SHP77 treated with DMSO at 0.1 percent for 48 hours (cell line): ENCODE measurements around the gene APRT.
"Not testable (repeated sequence)": the region's sequence is repeated elsewhere in the genome, so short reads cannot be mapped to it uniquely, and the experiment has no call there.

ENCODE experiments used
- DNase-seq: peaks from one replicate; lab custom pipeline; 2025; lab: John Stamatoyannopoulos, UW

Gene APRT

DNA sequence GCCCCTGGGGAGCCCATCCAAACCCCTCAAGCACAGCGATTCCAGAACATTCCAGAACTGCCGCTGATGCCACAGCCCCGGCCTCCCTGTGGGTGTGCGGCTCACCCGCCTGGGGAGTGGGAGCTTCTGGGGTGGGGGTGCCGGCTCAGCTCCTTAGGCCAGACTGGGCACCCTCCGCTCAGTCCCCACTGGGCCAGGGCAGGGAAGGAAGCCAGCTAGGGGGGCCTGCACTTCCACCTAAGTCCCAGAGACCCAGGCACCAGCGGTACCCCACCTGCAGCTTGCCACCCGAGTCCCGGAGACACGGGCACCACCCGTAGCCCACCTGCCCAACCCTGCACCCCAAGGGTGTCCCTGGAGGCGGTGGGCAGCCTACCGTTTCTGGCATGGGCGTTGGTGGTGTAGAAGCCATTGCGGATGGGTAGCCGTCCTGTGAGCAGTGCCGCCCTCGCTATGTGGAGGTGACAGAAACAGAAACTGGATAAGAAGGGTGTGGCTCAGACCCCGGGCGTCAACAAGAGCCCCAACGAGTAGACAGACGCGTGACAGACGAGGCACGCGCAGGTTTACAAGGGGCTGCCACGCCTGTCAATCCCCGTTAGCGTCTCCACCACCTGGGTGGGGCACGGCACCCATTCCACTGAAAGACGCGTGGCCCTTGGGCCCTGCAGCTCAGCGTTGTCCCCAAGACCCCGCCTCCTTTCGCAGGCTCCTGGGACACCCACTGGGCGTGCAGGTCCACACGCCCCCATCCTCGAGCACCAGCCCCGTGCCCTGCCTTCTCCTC, 30.0 kb upstream of the APRT start:
- no peak for DNase-seq

DNA sequence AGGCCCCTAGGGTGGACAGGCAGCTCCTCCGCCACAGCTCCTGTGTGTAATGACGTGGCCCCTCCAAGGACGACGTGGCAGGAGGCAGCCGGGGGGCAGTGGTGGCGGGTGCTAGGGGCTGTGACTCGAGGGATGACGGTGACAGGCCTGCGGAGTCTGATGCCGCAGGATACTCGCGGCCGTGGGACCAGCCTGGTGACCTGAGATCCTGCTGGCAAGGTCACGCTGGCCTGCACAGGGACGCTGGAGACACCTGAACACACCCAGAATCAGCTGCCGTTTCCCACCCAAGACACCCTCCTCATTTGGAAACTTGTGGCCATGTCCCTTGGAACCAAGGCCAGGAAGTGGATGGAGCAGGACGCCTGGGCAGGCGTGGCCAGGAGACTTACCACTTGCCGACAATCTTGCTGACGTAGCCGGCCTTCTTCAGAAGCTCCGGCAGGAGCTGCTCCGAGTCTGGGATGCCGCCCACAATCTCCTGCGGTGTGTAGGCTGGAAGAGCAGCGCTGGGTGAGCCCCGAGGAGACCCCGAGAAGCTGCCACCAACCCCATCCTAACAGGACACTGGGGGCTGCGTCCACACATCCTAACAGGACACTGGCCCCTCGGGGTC, 29.0 kb upstream of the APRT start:
- no peak for DNase-seq

DNA sequence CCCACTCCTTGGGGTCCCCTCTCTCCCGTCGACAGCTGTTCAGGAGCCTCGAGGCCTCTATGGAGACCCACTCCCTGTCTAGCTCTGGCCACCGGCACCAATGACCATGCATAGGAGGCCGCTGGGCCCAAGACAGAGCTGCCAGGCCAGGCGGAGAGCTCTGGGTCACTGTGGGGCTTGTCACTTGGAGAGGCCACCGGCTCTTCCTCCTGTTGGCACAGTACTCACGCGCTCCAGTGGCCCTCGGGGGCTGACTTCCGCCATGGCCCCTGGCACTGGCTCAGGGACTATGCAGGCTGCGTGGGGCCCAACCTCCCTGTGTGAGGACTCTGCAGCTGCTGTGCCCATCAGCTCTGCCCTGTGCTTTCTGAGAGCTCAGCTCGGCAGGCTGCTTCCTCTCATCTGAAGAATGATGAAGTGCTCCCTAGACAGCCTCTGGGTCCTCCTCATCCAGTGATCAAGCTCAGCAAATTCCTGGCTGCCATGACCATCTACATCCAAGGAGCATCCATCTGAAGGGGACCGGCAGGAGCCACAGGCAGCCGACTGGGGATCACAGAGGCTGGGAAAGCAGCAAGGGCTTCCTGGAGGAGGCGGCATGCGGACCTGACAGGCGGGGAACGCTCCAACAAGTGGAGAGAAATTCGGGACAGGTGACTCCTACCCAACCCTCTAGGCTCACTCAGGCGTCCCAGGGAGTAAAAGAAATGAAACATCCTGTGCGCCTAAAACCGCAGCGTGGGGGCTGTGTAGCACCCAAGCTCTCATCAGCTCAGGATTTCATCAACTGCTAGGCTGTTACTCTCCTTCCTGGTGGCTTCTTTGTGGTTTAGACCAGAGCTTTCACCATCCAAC, 28.2 kb upstream of the APRT start:
- DNase-seq, result no peak

DNA sequence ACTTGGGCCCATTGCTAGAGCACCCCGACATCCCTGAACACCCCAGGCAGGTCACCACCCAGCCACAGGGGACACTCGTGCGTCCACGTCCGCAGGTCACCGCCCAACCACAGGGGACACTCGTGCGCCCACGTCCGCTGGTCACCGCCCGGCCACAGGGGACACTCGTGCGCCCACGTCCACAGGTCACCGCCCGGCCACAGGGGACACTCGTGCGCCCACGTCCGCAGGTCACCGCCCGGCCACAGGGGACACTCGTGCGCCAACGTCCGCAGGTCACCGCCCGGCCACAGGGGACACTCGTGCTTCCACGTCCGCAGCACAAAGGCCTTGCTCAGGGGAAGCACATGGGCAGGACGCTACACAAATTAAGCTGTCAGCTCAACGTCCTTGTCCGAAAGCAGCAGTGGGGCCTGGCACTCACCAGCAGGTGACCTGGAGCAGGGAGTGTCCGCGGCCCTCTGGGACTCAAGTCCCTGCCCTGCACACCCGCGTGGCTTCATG, 27.4 kb upstream of the APRT start:
- DNase-seq, result no peak

DNA sequence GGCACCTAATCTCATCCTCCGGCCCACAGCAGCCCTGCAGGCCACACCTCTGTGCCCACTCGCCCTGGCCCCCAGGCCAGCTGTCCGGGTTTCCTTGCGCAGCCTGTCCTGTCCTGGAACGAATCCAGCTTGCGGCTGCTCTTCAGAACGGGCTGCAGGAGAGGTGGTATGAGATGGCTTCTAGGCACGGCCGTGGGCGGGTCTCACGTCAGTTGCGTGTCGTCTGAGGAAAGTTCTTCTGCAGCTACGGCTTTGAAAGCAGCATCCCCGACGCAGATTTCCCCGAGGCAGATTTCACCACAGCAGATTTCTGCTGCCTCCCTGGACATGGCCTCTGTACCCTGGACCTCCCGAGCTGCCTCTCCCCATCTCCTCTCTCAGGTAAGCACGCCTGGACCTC, 26.8 kb upstream of the APRT start:
- no peak for DNase-seq

DNA sequence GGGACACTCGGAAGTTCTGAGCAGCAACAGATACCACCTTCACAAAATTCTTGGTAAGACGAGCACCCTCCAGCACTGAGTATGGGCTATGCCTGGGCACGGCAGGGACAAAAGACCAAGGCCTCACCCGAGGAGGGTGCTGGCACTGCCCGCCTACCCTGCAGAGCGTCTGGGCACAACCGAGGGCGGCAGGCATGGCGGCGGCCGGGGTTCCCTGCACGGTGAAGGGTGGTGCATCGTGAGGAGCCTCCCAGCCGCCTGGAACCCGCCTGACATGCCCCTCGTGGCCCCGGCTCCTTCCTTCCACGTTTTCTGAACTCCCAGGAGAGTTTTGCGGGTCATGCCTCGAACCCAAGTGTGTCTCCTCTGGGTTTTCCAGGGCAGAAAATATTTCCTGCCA, 26.1 kb upstream of the APRT start:
- no peak for DNase-seq

DNA sequence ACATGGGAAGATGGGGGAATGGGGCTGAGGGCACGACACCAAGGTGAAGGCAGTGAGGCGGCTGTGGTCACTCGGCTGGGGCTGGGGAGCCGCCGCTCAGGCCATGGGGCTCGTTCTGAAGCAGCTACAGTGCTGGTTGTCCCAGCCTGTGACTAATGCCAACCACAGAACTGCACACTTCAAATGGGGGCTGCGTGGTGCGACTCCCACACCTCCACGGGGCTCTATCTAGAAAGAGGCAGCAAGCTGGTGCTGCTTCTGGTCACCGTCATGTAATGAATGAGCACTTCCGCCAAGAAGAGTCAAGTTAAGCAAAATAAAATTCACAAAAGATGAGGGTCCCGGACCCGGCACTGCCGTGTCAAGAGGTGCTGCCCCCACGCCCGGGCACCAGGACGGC, 25.1 kb upstream of the APRT start:
- no peak for DNase-seq

DNA sequence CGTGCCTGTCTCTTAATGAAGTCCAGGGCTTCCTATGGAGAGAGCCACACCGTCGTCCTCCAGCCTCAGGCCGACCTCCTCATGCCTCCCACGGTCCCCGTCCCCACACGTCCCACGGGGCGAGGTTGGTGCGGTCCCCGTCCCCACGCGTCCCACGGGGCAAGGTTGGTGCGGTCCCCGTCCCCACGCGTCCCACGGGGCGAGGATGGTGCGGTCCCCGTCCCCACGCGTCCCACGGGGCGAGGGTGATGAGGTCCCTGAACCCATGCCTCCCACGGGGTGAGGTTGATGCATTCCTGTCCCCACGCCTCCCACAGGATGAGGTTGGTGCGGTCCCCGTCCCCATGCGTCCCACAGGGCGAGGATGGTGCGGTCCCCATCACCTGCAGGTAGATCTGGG, 24.1 kb upstream of the APRT start:
- DNase-seq, result no peak

DNA sequence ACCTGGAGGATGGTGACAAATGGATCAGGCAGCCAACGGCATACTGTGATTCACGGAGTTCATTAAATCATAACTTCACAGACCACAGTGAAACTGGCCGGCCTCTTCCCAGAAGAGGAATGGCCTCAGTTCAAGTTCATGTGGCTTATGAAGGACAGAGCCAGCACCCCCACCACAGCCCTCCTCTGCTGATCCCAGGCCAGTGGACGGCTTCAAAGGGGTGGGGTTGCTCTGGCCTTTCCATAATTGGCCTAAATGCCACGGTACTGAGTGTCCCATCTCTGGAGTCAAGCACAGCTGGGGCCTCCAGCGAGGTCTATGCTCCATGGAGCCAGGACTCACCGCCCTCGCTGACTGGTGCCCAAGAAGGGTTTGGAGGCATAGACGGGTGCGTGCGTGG, 23.7 kb upstream of the APRT start:
- DNase-seq, result no peak

DNA sequence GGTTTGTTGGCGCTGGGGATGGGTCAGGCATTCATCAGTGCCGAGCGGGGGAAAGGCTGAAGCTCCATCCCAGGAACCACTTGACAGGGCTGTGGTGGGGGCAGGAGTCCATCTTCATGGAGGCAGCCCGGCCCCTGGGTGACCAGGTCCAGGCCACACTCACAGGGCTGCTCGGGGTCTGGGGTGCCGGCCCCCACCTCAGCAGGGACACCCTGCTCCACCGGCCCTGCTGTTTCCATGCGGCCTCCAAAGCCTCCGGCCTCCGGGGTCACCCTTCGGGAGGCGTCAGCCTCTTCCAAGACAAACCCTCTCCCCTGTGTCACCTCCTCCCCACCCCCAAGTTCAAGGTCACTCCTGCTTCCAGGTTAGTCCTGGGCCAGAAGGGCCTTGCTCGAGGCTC, 22.9 kb upstream of the APRT start:
- DNase-seq, result no peak

DNA sequence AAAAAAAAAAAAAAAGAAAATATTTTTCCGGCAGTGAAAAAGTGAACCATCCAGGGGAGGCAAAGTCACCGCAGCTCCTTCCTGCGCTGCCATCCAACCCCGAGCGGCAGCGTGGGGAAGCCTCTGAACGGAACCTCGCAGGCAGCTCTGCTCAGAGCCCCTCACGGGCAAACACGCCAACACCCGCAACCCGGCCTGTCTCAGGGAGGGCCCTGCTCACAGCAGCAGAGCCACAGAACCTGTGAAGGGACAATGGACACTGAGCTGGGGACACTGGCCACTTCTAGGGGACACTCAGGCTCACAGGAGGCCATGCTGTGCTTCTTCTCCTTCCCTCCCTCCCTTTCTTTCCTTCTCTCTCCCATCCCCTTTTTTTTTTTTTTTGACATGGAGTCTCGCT, 21.4 kb upstream of the APRT start:
- DNase-seq, result no peak

DNA sequence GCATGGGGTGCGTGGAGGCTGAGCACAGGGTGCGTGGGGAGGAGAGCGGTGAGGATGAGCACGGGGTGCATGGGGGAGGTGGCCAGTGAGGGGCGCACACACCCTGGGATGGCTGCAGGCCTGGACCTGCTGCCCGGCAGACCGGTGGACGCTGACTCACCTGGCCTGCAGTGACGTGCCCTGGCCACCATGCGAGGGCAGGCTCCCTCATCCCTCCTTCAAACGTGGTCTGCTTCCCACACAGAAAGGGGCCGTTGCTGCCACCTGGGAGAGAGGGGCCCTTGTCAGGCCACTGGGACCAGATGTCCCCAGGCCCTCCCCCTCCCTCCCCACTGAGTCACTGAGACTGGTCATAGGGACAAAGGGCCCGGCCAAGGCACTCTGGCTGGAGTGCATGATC, 20.1 kb upstream of the APRT start:
- no peak for DNase-seq

DNA sequence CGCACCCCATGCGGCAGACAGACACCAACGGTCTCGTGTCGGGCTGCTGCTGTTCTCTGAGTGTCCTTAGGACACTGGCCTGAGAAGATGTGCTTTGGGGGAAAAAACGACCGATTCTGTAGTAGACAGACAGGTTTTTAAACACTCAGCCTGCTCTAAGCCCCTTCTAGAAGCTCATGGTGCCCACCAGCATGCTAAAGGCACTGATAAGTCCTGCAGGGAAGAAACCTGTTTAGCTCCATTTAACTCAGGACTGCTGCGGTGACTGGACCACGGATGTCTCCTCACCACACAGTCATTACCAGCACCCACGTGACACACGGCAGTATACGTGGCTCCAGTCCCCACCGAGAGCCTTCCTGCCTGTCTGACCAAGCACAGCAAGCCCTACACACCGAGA, 19.1 kb upstream of the APRT start:
- DNase-seq, result no peak

DNA sequence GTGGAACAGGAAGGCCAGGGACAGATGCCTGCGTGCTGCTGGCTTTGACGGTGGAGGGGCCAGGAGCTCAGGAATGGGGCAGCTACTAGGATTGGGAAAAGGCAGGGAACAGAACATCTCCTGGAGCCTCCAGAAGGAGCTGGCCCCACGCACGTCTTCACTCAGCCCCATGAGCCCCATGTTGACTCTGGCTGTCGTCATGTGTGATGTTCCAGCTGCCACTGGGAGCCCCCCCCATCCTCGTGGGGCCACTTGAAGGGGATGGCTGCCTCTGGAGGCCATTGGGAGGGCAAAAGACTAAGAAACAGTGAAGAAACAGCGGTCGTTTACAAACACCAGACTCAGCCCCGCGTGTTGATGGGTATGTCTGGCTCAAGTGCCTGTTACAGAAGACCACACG, 18.5 kb upstream of the APRT start:
- no peak for DNase-seq

DNA sequence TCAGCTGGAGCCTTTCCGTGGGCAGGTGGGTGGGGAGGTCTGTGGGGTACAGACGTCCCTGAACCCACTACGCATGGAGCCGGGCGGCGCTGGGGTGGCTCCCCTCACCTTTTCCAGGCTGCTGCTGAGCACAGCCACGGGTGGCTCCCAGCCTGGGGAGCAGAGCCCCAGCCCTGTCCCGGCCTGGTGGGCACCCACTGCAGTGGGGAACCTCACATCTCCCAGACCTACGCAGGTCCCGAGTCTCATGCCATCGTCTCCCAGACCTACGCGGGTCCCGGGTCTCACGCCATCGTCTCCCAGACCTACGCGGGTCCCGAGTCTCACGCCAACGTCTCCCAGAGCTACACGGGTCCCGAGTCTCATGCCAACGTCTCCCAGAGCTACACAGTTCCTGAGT, 17.0 kb upstream of the APRT start:
- no peak for DNase-seq

DNA sequence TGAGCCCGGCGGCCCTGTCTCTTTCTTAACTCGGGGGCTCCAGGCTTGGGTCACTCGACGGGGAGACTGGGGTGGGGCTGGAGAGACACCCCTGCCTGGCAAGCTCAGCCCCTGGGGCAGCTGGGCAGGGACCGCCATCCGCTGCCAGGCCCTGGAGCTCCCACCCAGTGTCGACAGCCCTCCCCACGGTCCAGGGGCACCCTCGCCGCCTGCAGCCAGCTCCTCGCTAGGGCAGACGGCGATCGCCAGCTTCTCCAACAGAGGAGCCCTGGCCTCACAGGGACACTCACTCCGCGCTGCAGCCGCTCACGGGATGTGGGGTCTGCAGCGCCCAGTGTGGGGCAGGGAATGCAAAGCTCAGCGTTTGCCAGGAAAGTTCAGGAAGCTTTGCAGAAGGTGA, 16.0 kb upstream of the APRT start:
- DNase-seq, result no peak

DNA sequence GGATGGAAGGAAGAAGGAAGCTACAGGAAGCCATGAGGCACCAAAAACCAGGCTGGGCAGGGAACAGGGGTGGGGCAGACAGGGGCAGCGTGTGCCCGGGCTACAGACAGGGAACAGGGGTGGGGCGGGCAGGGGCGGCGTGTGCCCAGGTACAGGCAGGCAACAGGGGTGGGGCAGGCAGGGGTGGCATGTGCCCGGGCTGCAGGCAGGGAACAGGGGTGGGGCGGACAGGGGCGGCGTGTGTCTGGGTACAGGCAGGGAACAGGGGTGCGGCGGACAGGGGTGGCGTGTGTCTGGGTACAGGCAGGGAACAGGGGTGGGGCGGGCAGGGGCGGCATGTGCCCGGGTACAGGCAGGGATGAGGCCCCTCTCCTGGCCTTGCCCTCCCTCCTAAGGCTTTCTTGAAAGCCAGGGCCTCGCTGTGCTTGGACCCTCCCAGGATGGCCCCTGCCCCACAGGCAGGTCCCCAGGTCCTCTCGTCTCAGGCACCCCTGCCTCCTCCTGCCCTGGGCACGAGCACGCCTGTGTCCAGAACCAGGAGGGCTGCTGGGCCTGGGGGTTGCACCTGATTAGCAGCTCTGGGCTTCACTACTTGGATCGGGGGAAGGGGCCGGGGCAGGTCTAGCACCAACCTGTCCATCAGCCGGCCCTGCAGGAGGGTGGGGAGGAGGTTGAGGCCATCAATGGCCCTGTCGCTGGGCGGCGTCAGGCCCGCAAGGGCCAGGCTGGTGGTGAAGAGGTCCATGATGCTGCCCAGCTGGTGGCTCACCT, 14.5 kb upstream of the APRT start:
- no peak for DNase-seq

DNA sequence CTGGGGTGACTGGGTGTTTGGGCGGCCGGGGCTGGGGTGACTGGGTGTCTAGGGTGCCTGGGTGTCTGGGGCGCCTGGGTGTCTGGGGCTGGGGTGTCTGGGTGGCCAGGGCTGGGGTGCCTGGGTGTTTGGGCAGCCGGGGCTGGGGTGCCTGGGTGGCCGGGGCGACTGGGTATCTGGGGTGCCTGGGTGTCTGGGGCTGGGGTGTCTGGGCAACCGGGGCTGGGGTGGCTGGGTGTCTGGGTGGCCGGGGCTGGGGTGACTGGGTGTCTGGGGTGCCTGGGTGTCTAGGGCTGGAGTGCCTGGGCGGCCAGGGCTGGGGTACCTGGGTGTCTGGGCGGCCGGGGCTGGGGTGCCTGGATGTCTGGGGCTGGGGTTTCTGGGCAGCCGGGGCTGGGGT, 13.4 kb upstream of the APRT start:
- DNase-seq, result no peak

DNA sequence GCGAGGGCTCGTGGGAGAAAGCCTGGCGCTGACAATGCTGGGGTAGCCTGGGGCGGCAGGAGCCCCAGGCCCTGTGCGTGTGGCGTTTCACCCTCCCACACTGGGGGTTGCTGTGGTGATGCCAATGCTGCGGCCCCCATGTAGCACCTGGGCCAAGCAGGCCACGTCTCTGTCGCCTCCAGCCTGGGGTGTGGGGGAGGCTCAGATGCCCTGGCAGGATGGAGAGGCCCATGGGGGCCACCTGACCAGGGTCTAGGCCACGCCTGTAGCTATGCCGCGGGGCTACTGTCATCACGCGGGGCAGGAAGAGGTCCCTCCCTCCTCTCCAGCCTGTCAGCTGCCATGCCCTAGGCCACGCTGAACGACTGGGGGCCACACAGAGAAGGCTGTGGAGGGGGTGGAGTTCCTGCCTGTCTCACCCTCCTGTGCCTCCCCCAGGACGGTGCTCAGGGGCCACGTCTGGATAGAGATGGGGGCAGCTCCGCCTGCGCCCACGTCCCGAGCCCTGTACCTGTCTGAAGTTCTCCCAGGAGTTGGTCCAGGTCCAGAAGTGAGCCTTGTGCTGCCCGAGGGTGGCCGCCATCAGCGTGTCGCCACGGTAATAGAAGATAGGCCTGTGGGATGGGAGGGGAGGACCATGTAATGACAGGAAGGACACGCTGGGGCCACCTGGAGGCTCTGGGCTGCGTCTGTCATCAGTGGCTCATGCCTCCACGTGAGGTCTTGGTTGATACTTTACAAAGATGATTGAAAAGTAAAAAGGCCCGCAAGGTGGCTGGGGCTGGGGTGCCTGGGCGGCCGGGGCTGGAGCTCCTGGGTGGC, 12.7 kb upstream of the APRT start:
- DNase-seq, result no peak

DNA sequence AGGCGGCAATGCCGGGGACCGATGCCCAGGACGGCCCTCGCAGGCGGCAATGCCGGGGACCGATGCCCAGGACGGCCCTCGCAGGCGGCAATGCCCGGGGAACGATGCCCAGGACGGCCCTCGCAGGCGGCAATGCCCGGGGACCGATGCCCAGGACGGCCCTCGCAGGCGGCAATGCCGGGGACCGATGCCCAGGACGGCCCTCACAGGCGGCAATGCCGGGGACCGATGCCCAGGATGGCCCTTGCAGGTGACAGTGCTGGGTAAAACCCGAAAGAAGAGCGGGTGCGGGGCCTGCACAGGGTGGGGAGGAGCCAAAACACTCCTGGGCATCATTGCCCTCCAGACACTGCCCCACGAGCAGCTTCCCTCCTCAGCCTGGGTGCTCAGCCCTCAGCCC, 11.9 kb upstream of the APRT start:
- not testable (repeated sequence) for DNase-seq
